ENCODE data around the gene PCSK6. TPM values are rescaled to one million over a fixed set of nuclear protein-coding genes. Genes with fewer than 3 reads are reported as not detected.
"Not testable (repeated sequence)": the region's sequence is repeated elsewhere in the genome, so short reads cannot be mapped to it uniquely, and the experiment has no call there.

PCSK6 gene
- total RNA-seq, 1 donor: 6.6 TPM

GRCh38 chr15:101295607-101296161 is 193.8 kb downstream of the PCSK6 start:
- Histone ChIP-seq H3K4me3 (ENCODE audit: low read length) (peak overlapping the region; percentile 96), H3K27me3 (ENCODE audit: insufficient read depth, low read length) (no peaks in the 10 kb centered on the region), H3K9me3 (ENCODE audit: low read depth, low read length) (no peaks in the 10 kb centered on the region), H3K4me1 (ENCODE audit: insufficient read depth, low read length) (peaks cover 30% of the 10 kb centered on the region)

- Histone ChIP-seq H3K4me3 (ENCODE audit: low read length) (peak within 1 kb of the TSS; percentile 96), H3K4me1 (ENCODE audit: insufficient read depth, low read length) (peaks cover 30% of the 10 kb centered on the region), H3K9me3 (ENCODE audit: low read depth, low read length) (no peaks in the 10 kb centered on the region), H3K27me3 (ENCODE audit: insufficient read depth, low read length) (no peaks in the 10 kb centered on the region)
These were observed 194.5 kb downstream of the PCSK6 start, which contains the start of gene SNRPA1 for GRCh38 chr15:101294731-101295606. TSS of gene SNRPA1 (minus strand) at chr15:101295248. CDS start at chr15:101295178, 70 bp downstream.

- Histone ChIP-seq H3K9me3 (ENCODE audit: low read depth, low read length) (no peaks in the 10 kb centered on the region), H3K4me1 (ENCODE audit: insufficient read depth, low read length) (peaks cover 30% of the 10 kb centered on the region), H3K4me3 (ENCODE audit: low read length) (peak overlapping the region; percentile 12), H3K27me3 (ENCODE audit: insufficient read depth, low read length) (no peaks in the 10 kb centered on the region)
These were observed 196.4 kb downstream of the PCSK6 start for GRCh38 chr15:101293122-101293521.

GRCh38 chr15:101288905-101289513 is 200.5 kb downstream of the PCSK6 start:
- Histone ChIP-seq H3K4me1 (ENCODE audit: insufficient read depth, low read length) (peaks cover 18% of the 10 kb centered on the region), H3K4me3 (ENCODE audit: low read length) (no peak overlapping the region), H3K27me3 (ENCODE audit: insufficient read depth, low read length) (no peaks in the 10 kb centered on the region), H3K9me3 (ENCODE audit: low read depth, low read length) (no peaks in the 10 kb centered on the region)

- H3K27me3 ChIP-seq (ENCODE audit: insufficient read depth, low read length); H3K4me1 ChIP-seq (ENCODE audit: insufficient read depth, low read length); H3K4me3 ChIP-seq (ENCODE audit: low read length); H3K9me3 ChIP-seq (ENCODE audit: low read depth, low read length): not testable (repeated sequence)
These were observed 202.2 kb downstream of the PCSK6 start for GRCh38 chr15:101287342-101287741.

- Histone ChIP-seq H3K27me3 (ENCODE audit: insufficient read depth, low read length) (no peaks in the 10 kb centered on the region), H3K4me1 (ENCODE audit: insufficient read depth, low read length) (no peaks in the 10 kb centered on the region), H3K4me3 (ENCODE audit: low read length) (no peak overlapping the region), H3K9me3 (ENCODE audit: low read depth, low read length) (no peaks in the 10 kb centered on the region)
These were observed 202.9 kb downstream of the PCSK6 start for GRCh38 chr15:101286471-101287114.

- H3K9me3 ChIP-seq (ENCODE audit: low read depth, low read length): no peaks in the 10 kb centered on the region
- no peaks in the 10 kb centered on the region for H3K4me1 ChIP-seq (ENCODE audit: insufficient read depth, low read length)
- H3K4me3 ChIP-seq (ENCODE audit: low read length): no peak overlapping the region
- no peaks in the 10 kb centered on the region for H3K27me3 ChIP-seq (ENCODE audit: insufficient read depth, low read length)
These were observed 205.6 kb downstream of the PCSK6 start for GRCh38 chr15:101283931-101284330.

- Histone ChIP-seq H3K4me3 (ENCODE audit: low read length) (no peak overlapping the region), H3K4me1 (ENCODE audit: insufficient read depth, low read length) (peaks cover 19% of the 10 kb centered on the region), H3K9me3 (ENCODE audit: low read depth, low read length) (no peaks in the 10 kb centered on the region), H3K27me3 (ENCODE audit: insufficient read depth, low read length) (no peaks in the 10 kb centered on the region)
These were observed 209.5 kb downstream of the PCSK6 start for GRCh38 chr15:101280007-101280406.

- H3K4me3 ChIP-seq (ENCODE audit: low read length): peak overlapping the region; percentile 81
- H3K9me3 ChIP-seq (ENCODE audit: low read depth, low read length): no peaks in the 10 kb centered on the region
- H3K4me1 ChIP-seq (ENCODE audit: insufficient read depth, low read length): peaks cover 19% of the 10 kb centered on the region
- H3K27me3 ChIP-seq (ENCODE audit: insufficient read depth, low read length): no peaks in the 10 kb centered on the region
These were observed 211.5 kb downstream of the PCSK6 start for GRCh38 chr15:101277943-101278564.

- Histone ChIP-seq H3K27me3 (ENCODE audit: insufficient read depth, low read length) (no peaks in the 10 kb centered on the region), H3K4me1 (ENCODE audit: insufficient read depth, low read length) (peaks cover 19% of the 10 kb centered on the region), H3K9me3 (ENCODE audit: low read depth, low read length) (no peaks in the 10 kb centered on the region), H3K4me3 (ENCODE audit: low read length) (peak within 1 kb of the TSS; percentile 81)
These were observed 212.3 kb downstream of the PCSK6 start, which contains the start of gene SELENOS for GRCh38 chr15:101277038-101277822. TSS of gene SELENOS (minus strand) at chr15:101277485. CDS start at chr15:101277417, 68 bp downstream.

GRCh38 chr15:101276501-101277037 is 212.9 kb downstream of the PCSK6 start:
- Histone ChIP-seq H3K4me1 (ENCODE audit: insufficient read depth, low read length) (peaks cover 19% of the 10 kb centered on the region), H3K9me3 (ENCODE audit: low read depth, low read length) (no peaks in the 10 kb centered on the region), H3K27me3 (ENCODE audit: insufficient read depth, low read length) (no peaks in the 10 kb centered on the region), H3K4me3 (ENCODE audit: low read length) (peak overlapping the region; percentile 81)

GRCh38 chr15:101275018-101275417 is 214.5 kb downstream of the PCSK6 start:
- Histone ChIP-seq H3K4me3 (ENCODE audit: low read length) (no peak overlapping the region), H3K4me1 (ENCODE audit: insufficient read depth, low read length) (peaks cover 19% of the 10 kb centered on the region), H3K9me3 (ENCODE audit: low read depth, low read length) (no peaks in the 10 kb centered on the region), H3K27me3 (ENCODE audit: insufficient read depth, low read length) (no peaks in the 10 kb centered on the region)

- Histone ChIP-seq H3K4me3 (ENCODE audit: low read length) (no peak overlapping the region), H3K27me3 (ENCODE audit: insufficient read depth, low read length) (no peaks in the 10 kb centered on the region), H3K9me3 (ENCODE audit: low read depth, low read length) (no peaks in the 10 kb centered on the region), H3K4me1 (ENCODE audit: insufficient read depth, low read length) (peaks cover 19% of the 10 kb centered on the region)
These were observed 216.0 kb downstream of the PCSK6 start for GRCh38 chr15:101273534-101273933.

- no peaks in the 10 kb centered on the region for H3K27me3 ChIP-seq (ENCODE audit: insufficient read depth, low read length)
- peaks cover 14% of the 10 kb centered on the region for H3K4me1 ChIP-seq (ENCODE audit: insufficient read depth, low read length)
- H3K4me3 ChIP-seq (ENCODE audit: low read length): no peak overlapping the region
- H3K9me3 ChIP-seq (ENCODE audit: low read depth, low read length): no peaks in the 10 kb centered on the region
These were observed 216.9 kb downstream of the PCSK6 start for GRCh38 chr15:101272584-101272983.

All from mononuclear cell (primary cell).